ENCODE results near the gene KYNU.
"Not testable (repeated sequence)": the region's sequence is repeated elsewhere in the genome, so short reads cannot be mapped to it uniquely, and the experiment has no call there.

The KYNU gene

GRCh38 chr2:142918624-142919023 is 41.2 kb downstream of the KYNU start:
- no peak for DNase-seq (ENCODE audit: low spot score)

DNA sequence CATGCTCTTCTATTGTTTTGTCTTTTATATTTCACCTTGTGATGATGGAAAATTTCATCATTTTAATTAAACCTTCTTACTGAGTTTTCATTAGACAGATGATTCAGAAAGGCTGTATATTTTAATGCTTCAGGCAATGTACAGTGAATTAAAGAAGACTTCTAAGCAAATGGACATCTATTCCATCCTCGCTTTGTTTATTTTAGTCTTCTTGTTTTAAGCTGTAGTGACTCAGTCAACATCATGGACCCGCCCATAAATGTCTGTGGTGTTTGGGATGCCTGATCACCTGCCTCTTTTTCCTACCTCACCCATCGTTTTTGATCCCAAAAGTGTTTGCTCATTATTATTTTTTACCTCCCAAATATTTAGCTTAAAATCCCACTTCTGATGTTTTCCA is 43.1 kb downstream of the KYNU start:
- DNase-seq (ENCODE audit: low spot score), result no peak

- DNase-seq (ENCODE audit: low spot score), result no peak
These were observed 49.0 kb downstream of the KYNU start for GRCh38 chr2:142926445-142926844.

- DNase-seq (ENCODE audit: low spot score), result no peak
These were observed 53.5 kb downstream of the KYNU start for GRCh38 chr2:142930835-142931398.

DNA sequence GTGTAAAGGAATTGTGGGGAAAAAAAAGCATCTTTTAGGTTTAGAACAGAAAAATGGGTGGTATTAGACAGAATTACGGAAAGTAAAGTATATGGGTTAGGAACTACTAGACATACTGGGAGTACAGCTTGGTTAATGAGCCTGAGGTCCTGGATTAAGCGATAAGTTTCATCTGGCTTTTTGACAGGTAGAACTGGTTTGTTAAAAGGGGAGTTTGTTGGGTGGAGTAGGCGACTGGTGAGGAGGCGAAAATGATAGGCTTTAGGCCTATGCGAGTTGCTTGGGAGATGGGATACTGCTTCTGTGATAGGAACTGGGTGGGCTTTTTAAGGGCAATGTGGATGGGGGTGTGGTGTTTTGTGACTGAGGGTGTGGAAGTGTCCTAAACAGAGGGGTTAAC is 56.5 kb downstream of the KYNU start:
- no peak for DNase-seq (ENCODE audit: low spot score)

DNA sequence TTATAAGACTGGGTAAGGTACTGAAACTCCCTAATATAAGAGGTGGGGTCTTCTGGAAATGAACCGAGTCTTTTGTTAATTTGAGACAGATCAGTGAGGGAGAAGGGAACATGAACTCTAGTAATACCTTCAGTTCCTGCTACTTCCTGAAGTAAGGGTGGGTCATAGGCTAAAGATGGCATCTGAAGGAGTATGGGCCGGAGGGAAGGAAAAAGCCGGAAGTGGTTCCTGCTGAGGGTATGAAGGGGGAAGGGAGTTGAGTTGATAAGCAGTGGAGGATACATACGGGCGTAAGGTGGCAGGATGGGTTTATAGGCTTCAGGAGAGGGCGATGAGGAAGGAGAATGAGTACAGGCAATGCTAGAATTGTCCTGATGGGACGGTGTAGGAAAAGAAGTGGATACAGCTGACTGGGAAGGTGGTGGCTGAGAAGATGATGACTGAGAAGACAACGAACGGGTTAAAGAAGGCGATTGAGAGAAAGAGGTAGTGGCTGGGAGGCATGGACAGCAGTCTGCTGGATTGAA is 58.2 kb downstream of the KYNU start:
- no peak for DNase-seq (ENCODE audit: low spot score)

DNA sequence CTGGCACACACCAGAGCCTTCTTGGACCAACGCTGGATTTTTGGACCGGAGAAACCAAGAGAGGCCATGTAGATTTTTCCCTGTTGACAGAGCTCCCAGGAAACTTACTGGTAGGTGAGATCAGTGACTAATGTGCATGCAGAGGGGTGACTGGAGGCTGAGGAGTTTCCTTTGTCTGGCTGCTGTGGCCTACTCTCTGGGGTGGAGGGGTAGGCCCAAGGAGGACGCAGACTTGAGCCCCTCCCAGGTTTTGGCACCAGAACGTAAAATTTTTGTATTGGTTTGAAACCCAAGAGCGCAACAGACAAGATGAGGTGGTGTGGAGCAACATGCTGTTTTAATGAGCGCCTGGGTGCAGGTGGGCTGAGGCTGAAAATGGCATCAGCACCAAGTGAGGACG is 59.2 kb downstream of the KYNU start:
- no peak for DNase-seq (ENCODE audit: low spot score)

DNA sequence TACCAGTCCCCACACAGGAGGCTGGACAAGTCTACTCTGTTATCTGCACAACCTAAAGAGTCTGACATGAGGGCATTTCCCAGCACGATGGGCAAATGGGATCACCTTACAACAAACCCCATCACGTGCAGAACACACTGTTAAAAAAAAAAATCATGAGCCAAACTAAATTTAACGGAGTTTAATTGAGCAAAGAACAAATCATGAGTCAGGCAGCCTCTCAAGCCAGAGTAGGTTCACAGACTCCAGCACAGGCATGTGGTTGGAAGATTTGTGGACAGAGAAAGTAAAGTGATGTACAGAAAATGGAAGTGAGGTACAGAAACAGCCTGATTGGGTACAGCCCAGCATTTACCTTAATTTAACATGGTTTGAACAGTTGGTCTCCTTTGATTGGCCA is 59.9 kb downstream of the KYNU start:
- no peak for DNase-seq (ENCODE audit: low spot score)

GRCh38 chr2:142938240-142938639 is 60.8 kb downstream of the KYNU start:
- DNase-seq (ENCODE audit: low spot score), result no peak

GRCh38 chr2:142940606-142941223 is 63.3 kb downstream of the KYNU start:
- DNase-seq (ENCODE audit: low spot score), result no peak

DNA sequence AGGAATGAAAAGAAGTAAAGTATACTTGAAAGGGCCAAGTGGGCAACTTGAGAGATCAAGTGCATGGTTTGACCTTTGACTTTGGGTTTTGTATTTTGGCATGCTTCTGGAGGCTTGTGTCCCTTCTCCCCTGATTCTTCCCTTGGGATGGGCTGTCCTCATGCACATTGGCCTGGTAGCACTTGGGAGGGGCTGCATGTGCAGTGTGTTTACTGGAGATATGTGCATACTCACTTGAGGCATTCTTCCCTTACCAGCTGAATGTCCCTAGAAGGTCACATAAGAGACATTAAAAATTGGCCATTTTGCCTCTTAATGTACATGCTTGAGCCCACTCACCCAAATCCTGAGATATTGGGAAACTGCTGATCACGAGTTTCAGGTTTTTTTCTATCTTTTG is 65.2 kb downstream of the KYNU start:
- no peak for DNase-seq (ENCODE audit: low spot score)

GRCh38 chr2:142944264-142944663 is 66.8 kb downstream of the KYNU start:
- DNase-seq (ENCODE audit: low spot score), result peak; percentile 6

GRCh38 chr2:142944721-142945120 is 67.3 kb downstream of the KYNU start:
- no peak for DNase-seq (ENCODE audit: low spot score)

DNA sequence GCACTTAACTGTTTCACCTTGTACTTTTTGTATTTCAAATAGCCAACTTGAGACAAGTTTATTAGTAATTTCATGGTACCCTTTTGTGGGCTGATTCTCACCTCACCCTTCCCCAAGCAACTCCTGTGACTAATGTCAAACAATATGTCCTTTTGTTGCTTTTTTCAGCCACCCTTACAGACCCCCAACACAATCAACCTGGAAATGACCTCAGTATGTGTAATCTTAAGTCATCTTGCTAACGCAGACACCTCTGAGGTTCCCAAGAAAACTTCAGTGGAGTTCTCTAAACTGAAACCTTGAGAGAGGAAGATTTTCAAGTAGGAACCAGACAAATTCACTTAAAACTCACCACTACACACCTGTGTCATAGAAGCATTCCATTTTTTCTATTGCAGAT is 69.5 kb downstream of the KYNU start:
- no peak for DNase-seq (ENCODE audit: low spot score)

- not testable (repeated sequence) for DNase-seq (ENCODE audit: low spot score)
These were observed 71.3 kb downstream of the KYNU start for GRCh38 chr2:142948723-142949122.

GRCh38 chr2:142950323-142950722 is 72.9 kb downstream of the KYNU start:
- DNase-seq (ENCODE audit: low spot score), result not testable (repeated sequence)

DNA sequence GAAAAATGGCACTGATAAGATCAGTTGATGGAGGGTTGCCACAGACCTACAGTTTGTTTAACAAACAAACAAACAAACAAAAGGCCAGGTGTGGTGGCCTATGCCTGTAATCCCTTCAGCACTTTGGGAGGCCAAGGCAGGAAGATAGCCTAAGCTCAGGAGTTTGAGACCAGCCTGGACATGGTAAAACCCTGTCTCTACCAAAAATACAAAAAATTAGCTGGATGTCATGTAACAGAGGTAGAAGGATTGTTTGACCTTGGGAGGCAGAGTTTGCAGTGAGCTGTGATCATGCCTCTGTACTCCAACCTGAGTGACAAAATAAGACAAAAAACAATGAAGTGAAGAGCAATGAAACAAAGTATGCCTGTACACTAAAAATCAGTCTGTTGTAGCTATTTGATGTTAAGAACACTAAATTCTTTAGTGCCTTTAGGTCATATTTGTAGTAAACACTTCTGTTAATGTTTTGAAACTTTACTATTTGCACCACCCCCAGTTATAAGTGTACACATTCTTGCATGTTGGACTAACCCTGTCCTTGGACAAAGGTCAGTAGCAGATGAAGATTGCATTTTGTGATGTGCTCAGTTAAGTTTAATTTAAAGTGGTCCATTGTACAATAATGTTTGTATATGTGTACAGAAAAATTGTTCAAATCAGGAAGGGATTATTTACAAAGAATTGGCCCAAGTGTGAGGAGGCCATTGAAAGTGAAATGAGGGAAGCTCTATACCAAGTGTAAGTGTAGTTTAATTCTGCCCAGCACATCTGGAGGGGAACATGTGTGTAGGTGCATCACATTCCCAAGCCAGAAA is 73.9 kb downstream of the KYNU start:
- no peak for DNase-seq (ENCODE audit: low spot score)

- no peak for DNase-seq (ENCODE audit: low spot score)
These were observed 74.6 kb downstream of the KYNU start for GRCh38 chr2:142952018-142952417.

DNA sequence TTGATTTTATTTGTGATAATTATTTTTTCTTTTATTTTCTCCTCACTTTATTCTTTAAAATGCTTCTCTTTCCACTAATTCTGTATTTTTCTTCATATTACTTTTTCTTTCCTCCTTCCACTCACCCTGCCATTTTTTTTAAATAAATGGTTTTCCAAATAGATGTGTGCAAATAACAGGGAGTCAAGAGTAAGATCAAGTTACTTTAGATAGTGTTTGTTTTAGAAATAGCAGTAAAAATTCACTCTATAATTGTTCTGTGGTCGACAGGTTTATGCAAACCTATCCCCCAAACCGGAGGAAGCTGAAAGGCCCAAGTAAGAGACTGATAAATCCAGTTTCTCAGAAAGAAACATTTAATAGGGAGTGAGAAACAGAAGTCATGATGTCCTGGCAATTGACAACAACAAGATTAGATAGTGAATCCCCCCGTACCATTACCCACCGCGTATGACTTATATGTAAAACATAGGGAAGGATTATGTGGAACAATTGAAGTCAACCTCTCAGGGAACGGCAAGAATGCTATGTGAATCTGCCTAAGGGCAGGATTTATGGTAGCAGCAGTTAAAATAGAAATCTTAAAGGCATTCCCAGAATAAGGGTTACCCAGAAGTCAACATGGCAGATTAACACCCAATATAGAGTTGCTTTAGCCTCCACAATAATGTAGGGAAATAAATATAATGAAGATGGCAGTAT is 75.5 kb downstream of the KYNU start:
- no peak for DNase-seq (ENCODE audit: low spot score)

DNA sequence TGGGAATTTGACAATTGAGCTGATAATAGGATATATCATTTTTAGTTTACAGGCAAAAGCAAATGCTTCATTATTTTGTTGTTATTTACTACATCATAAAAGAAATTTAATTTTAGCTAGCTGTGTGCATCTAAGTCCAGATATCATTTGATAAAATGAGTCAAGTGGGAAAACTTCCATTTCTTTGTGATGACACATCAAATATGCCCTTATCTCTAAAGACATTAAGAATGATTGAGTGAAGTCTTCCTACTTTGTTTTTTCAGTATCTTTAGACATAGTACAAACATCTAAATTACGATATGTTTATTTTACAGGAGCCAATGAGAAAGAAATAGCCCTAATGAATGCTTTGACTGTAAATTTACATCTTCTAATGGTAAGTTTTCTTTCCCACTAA is 77.0 kb downstream of the KYNU start:
- DNase-seq (ENCODE audit: low spot score), result no peak

GRCh38 chr2:142957144-142957543 is 79.7 kb downstream of the KYNU start:
- no peak for DNase-seq (ENCODE audit: low spot score)

DNA sequence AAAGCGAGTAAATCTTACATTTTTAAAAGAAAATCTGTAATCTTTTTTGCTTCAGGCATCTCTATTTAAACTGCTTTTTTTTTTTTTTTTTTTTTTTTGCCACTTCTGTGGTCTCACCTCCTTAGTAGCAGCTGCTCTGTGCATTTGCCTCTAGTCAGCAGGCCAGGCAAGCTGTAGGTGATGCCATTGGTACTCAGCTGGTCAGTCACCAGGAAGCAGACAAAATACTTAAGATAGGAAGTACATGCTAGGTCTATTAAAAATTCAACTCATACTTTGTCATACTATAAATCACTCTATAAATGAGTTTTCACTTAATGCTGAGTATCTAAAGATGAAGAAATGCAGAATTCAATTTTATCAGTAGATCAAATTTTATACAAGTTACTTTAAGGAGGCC is 83.7 kb downstream of the KYNU start:
- DNase-seq (ENCODE audit: low spot score), result no peak

- DNase-seq (ENCODE audit: low spot score), result peak; percentile 31
These were observed 88.0 kb downstream of the KYNU start for GRCh38 chr2:142965443-142965842.

Measured in AG08395 (cell line).